GM12875 (cell line): ENCODE data around the gene NLGN2.

Experiments
- H3K4me3 ChIP-seq: one replicate; pipeline ENCODE4 v1.5.1; 2011; ENCODE audit warnings: low read depth, low read length, control low read depth
- CTCF ChIP-seq: IDR thresholded peaks from 2 replicates; pipeline ENCODE4 v1.5.1; 2011; ENCODE audit warnings: low read depth, mild to moderate bottlenecking, control low read depth, inconsistent platforms, low read length, moderate library complexity, borderline replicate concordance; ENCODE audit not compliant: insufficient read depth

Gene NLGN2

GRCh38 chr17:7463372-7463846 is 55.8 kb downstream of the NLGN2 start:
- no peak for TF ChIP-seq CTCF
- H3K4me3 ChIP-seq, result no peak overlapping the region

- H3K4me3 ChIP-seq, result no peak overlapping the region
- no peak for TF ChIP-seq CTCF
Measured at GRCh38 chr17:7464081-7464480, 56.4 kb downstream of the NLGN2 start.

GRCh38 chr17:7465597-7466275 is 58.1 kb downstream of the NLGN2 start:
- TF ChIP-seq CTCF, result no peak
- no peak overlapping the region for H3K4me3 ChIP-seq

- H3K4me3 ChIP-seq, result no peak overlapping the region
- no peak for TF ChIP-seq CTCF
Measured at GRCh38 chr17:7466318-7466638, 58.6 kb downstream of the NLGN2 start.

GRCh38 chr17:7466639-7467341 is 59.1 kb downstream of the NLGN2 start:
- no peak for TF ChIP-seq CTCF
- H3K4me3 ChIP-seq, result no peak overlapping the region

- no peak for TF ChIP-seq CTCF
- no peak overlapping the region for H3K4me3 ChIP-seq
Measured at GRCh38 chr17:7467498-7467897, 59.9 kb downstream of the NLGN2 start.

- H3K4me3 ChIP-seq, result no peak overlapping the region
- TF ChIP-seq CTCF, result no peak
Measured at GRCh38 chr17:7468290-7468689, 60.6 kb downstream of the NLGN2 start.
